Body of pancreas (tissue), 4 donors: ENCODE results near the gene CACNA1S. TPM values are rescaled to one million over a fixed set of nuclear protein-coding genes. Genes with fewer than 3 reads are reported as not detected.

ENCODE experiments used
- ATAC-seq: fragments of 150-250 bp; one replicate; pipeline ENCODE4 v1.9.1; 2016
- DNase-seq, 4 donors: peaks; one replicate each; pipeline ENCODE4 v3.0.0-alpha.2; 2019
- H3K27ac ChIP-seq, 4 donors: fragments of 200-600 bp; sonication (generic); 1 replicate in 3 of 4; 2 replicates in 1 of 4; pipeline versions ENCODE4 v1.5.1 to v1.6.1; 2016 to 2019; ENCODE audit warnings: mild to moderate bottlenecking in 1 of 4, mixed read lengths in 1 of 4, moderate library complexity in 1 of 4
- H3K27me3 ChIP-seq, 2 donors: fragments of 200-600 bp; sonication (generic); one replicate each; pipeline ENCODE4 v1.6.0; 2016; ENCODE audit warnings: mild to moderate bottlenecking in 1 of 2
- H3K36me3 ChIP-seq, 2 donors: fragments of 200-600 bp; sonication (generic); replicated peaks in 1 of 2; 2 replicates each; pipeline ENCODE4 v1.5.1; 2016; ENCODE audit warnings: low read depth in 2 of 2; ENCODE audit not compliant: insufficient read depth in 1 of 2
- H3K4me1 ChIP-seq: fragments of 200-600 bp; sonication (generic); one replicate; pipeline ENCODE4 v1.6.0; 2016
- H3K4me3 ChIP-seq, 2 donors: fragments of 200-600 bp; sonication (generic); 1 replicate in 1 of 2; 2 replicates in 1 of 2; pipeline ENCODE4 v1.5.1; 2016 to 2019
- H3K9me3 ChIP-seq, 3 donors: fragments of 200-600 bp; sonication (generic); 1 replicate in 2 of 3; 2 replicates in 1 of 3; pipeline ENCODE4 v1.5.1; 2016
- CTCF ChIP-seq, 7 experiments: fragments of 450-650 bp in 4 of 7; fragments of 200-600 bp in 3 of 7; sonication (generic) in 3 of 7; IDR thresholded peaks; one replicate each; pipeline ENCODE4 v1.5.1; 2016 to 2019; ENCODE audit warnings: antibody characterized with exemption in 7 of 7
- POLR2A ChIP-seq, 3 donors: fragments of 450-650 bp; IDR thresholded peaks; one replicate each; pipeline ENCODE4 v1.6.1; 2016; ENCODE audit warnings: antibody characterized with exemption in 3 of 3, mild to moderate bottlenecking in 2 of 3
- WGBS, 2 donors: methylation state at CpG; one replicate each; pipeline ENCODE4 v1.1.5; 2017; 5-methylcytosine and 5-hydroxymethylcytosine counted together
- intact Hi-C: fragments of 100-400 bp; cut with DNase I; formaldehyde crosslinking; loops from one replicate; pipeline ENCODE4 v1.15.1; 2023
- total RNA-seq, 2 donors: library from RNA; depleted of rRNA; stranded (reverse); fragments of >200 nt; gene quantifications; one replicate each; pipeline ENCODE4 v1.1.0, GENCODE V29; 2016

The CACNA1S gene
- total RNA-seq, 2 donors from 2014 or later = under 0.01 TPM; not detected in 1

- WGBS, 2 donors = 51 to 55% methylated on average over 12 of the region's 12 CpGs
- H3K27ac ChIP-seq = no peak overlapping the region
- ATAC-seq (peak; percentile 92), DNase-seq (peak; percentile 78 to 89 (median 82))
- H3K4me1 ChIP-seq = no peaks in the 10 kb centered on the region
- TF ChIP-seq POLR2A (IDR thresholded peaks at IDR 0.05) (no peak), CTCF (IDR thresholded peaks at IDR 0.05) (peak; percentile 63 to 89 (median 74))
- H3K9me3 ChIP-seq = no peaks in the 10 kb centered on the region
- H3K27me3 ChIP-seq = no peaks in the 10 kb centered on the region
- H3K36me3 ChIP-seq = no peaks in the 10 kb centered on the region
- intact Hi-C loops = no loop called here
- no peak overlapping the region for H3K4me3 ChIP-seq
Observed at GRCh38 chr1:201085902-201086735, 26.1 kb downstream of the CACNA1S start.

- Histone ChIP-seq H3K9me3 (no peaks in the 10 kb centered on the region), H3K4me3 (no peak overlapping the region), H3K4me1 (no peaks in the 10 kb centered on the region), H3K27me3 (no peaks in the 10 kb centered on the region), H3K36me3 (no peaks in the 10 kb centered on the region), H3K27ac (no peak overlapping the region)
- intact Hi-C loops = no loop called here
- TF ChIP-seq POLR2A (IDR thresholded peaks at IDR 0.05) = no peak
- TF ChIP-seq CTCF (IDR thresholded peaks at IDR 0.05) = no peak
- no peak for ATAC-seq
- WGBS, 2 donors = 52% methylated on average over 6 of the region's 6 CpGs
- no peak for DNase-seq
Observed at GRCh38 chr1:201084295-201084694, 27.9 kb downstream of the CACNA1S start.

- H3K4me3 ChIP-seq = no peak overlapping the region
- intact Hi-C loops = no loop called here
- H3K27me3 ChIP-seq = no peaks in the 10 kb centered on the region
- no peak for TF ChIP-seq POLR2A (IDR thresholded peaks at IDR 0.05)
- no peak for TF ChIP-seq CTCF (IDR thresholded peaks at IDR 0.05)
- WGBS, 2 donors = 56 to 62% methylated on average over 3 of the region's 3 CpGs
- no peak for DNase-seq
- no peaks in the 10 kb centered on the region for H3K36me3 ChIP-seq
- H3K9me3 ChIP-seq = no peaks in the 10 kb centered on the region
- H3K4me1 ChIP-seq = no peaks in the 10 kb centered on the region
- ATAC-seq = no peak
- no peak overlapping the region for H3K27ac ChIP-seq
Observed at GRCh38 chr1:201083741-201084140, 28.5 kb downstream of the CACNA1S start.

DNA sequence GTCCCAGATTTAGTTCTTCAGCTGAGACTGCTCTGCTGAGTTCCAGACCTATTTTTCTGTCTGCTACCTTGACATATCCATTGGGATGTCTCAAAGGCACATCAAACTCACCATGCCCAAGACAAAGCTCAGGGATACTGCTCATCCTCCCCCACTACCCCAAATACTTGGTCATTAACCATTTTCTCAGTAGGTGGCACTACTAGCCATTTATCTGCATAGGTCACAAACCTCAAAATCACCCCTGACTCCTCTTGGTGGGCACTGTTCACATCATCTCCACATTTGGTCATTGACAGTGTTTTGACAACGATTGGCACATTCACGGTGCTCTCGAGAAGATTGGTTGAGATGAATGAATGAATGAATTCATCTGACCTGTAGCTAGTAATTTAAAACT, 32.1 kb downstream of the CACNA1S start:
- no peak overlapping the region for H3K27ac ChIP-seq
- no peaks in the 10 kb centered on the region for H3K4me1 ChIP-seq
- H3K36me3 ChIP-seq = no peaks in the 10 kb centered on the region
- intact Hi-C loops = no loop called here
- H3K27me3 ChIP-seq = no peaks in the 10 kb centered on the region
- WGBS, 2 donors = 75 to 82% methylated on average over 3 of the region's 3 CpGs
- no peaks in the 10 kb centered on the region for H3K9me3 ChIP-seq
- TF ChIP-seq POLR2A (IDR thresholded peaks at IDR 0.05) (no peak), CTCF (IDR thresholded peaks at IDR 0.05) (no peak)
- DNase-seq = no peak
- ATAC-seq = no peak
- H3K4me3 ChIP-seq = no peak overlapping the region

DNA sequence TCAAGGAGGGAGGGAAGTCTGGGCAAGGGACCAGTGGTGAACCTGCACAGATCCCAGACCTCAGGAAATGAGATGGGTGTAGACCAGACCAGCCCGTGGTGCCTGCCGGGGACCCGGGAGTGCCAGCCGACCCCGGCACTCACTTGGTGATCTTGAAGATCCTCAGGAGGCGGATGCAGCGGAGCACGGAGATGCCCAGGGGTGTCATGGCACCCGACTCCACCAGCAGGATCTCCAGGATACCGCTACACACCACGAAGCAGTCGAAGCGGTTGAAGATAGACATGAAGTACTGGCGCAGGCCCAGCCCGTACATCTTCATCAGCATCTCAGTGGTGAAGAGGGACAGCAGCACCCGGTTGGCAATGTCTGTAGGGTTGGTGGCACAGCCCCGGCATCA, 34.5 kb downstream of the CACNA1S start:
- no peaks in the 10 kb centered on the region for H3K4me1 ChIP-seq
- intact Hi-C loops = no loop called here
- WGBS, 2 donors = 87% methylated on average over 14 to 17 of the region's 17 CpGs
- TF ChIP-seq POLR2A (IDR thresholded peaks at IDR 0.05) (no peak), CTCF (IDR thresholded peaks at IDR 0.05) (no peak)
- H3K9me3 ChIP-seq = no peaks in the 10 kb centered on the region
- H3K27me3 ChIP-seq = no peaks in the 10 kb centered on the region
- no peak overlapping the region for H3K27ac ChIP-seq
- no peak for ATAC-seq
- no peak overlapping the region for H3K4me3 ChIP-seq
- no peak for DNase-seq
- no peaks in the 10 kb centered on the region for H3K36me3 ChIP-seq
